GM19240 (cell line): ENCODE data around the gene PPARGC1A.

Source experiments
- DNase-seq: peaks from one replicate; pipeline ENCODE4 v3.0.0; 2011; ENCODE audit warnings: low spot score; ENCODE audit not compliant: insufficient read length

The PPARGC1A gene

GRCh38 chr4:23774909-23775308 is 114.9 kb downstream of the PPARGC1A start:
- DNase-seq, result no peak

GRCh38 chr4:23773884-23774636 is 115.8 kb downstream of the PPARGC1A start:
- no peak for DNase-seq

- no peak for DNase-seq
These were observed 119.8 kb downstream of the PPARGC1A start for GRCh38 chr4:23770011-23770410.

- DNase-seq, result no peak
These were observed 120.4 kb downstream of the PPARGC1A start for GRCh38 chr4:23769406-23769805.

GRCh38 chr4:23768541-23768940 is 121.3 kb downstream of the PPARGC1A start:
- no peak for DNase-seq

GRCh38 chr4:23766344-23766743 is 123.5 kb downstream of the PPARGC1A start:
- DNase-seq, result no peak

- no peak for DNase-seq
These were observed 126.3 kb downstream of the PPARGC1A start for GRCh38 chr4:23763559-23763958.

- no peak for DNase-seq
These were observed 127.3 kb downstream of the PPARGC1A start for GRCh38 chr4:23762551-23762950.

GRCh38 chr4:23759066-23759465 is 130.8 kb downstream of the PPARGC1A start:
- no peak for DNase-seq

GRCh38 chr4:23754688-23755087 is 135.2 kb downstream of the PPARGC1A start:
- no peak for DNase-seq

- DNase-seq, result no peak
These were observed 139.7 kb downstream of the PPARGC1A start for GRCh38 chr4:23750125-23750524.

GRCh38 chr4:23747281-23747735 is 142.5 kb downstream of the PPARGC1A start:
- DNase-seq, result no peak

GRCh38 chr4:23746672-23747071 is 143.2 kb downstream of the PPARGC1A start:
- DNase-seq, result no peak

- no peak for DNase-seq
These were observed 143.8 kb downstream of the PPARGC1A start for GRCh38 chr4:23746027-23746426.

GRCh38 chr4:23745377-23745776 is 144.5 kb downstream of the PPARGC1A start:
- no peak for DNase-seq
